GM12878 (cell line): ENCODE results near the gene WDR91. TPM values are rescaled to one million over a fixed set of nuclear protein-coding genes. Genes with fewer than 3 reads are reported as not detected.
A peak's percentile ranks its signal among the peaks of the same experiment; 100 is the strongest.

ENCODE experiments used
- ATF2 ChIP-seq: IDR thresholded peaks from 2 replicates; pipeline ENCODE4 v1.6.1; 2012; ENCODE audit warnings: low read length, inconsistent platforms
- CREB1 ChIP-seq: IDR thresholded peaks from 2 replicates; pipeline ENCODE4 v1.6.1; 2012; ENCODE audit warnings: low read depth, mild to moderate bottlenecking, inconsistent platforms
- CUX1 ChIP-seq: IDR thresholded peaks from 2 replicates; pipeline ENCODE4 v1.6.1; 2012; ENCODE audit warnings: improper control_type of control experiment, low read depth, low read length; ENCODE audit not compliant: insufficient replicate concordance
- HDGF ChIP-seq: fragments of 450-650 bp; IDR thresholded peaks from 2 replicates; pipeline ENCODE4 v1.6.1; 2016; ENCODE audit warnings: antibody characterized with exemption
- IRF3 ChIP-seq: fragments of 450-650 bp; IDR thresholded peaks from 2 replicates; pipeline ENCODE4 v1.6.1; 2014; ENCODE audit warnings: mild to moderate bottlenecking
- JUNB ChIP-seq: IDR thresholded peaks from 2 replicates; pipeline ENCODE4 v1.6.1; 2016; ENCODE audit warnings: antibody characterized with exemption, mild to moderate bottlenecking
- MEF2A ChIP-seq: IDR thresholded peaks from 2 replicates; pipeline ENCODE4 v1.6.1; 2011; ENCODE audit warnings: low read depth, mild to moderate bottlenecking, low read length, moderate library complexity; ENCODE audit not compliant: insufficient read depth
- MTA3 ChIP-seq: IDR thresholded peaks from 2 replicates; pipeline ENCODE4 v1.6.1; 2012; ENCODE audit warnings: low read length, inconsistent platforms, borderline replicate concordance
- PBX3 ChIP-seq: IDR thresholded peaks from 2 replicates; pipeline ENCODE4 v1.6.1; 2011; ENCODE audit warnings: mild to moderate bottlenecking, low read depth, low read length, moderate library complexity; ENCODE audit not compliant: insufficient replicate concordance
- RBBP5 ChIP-seq: fragments of 200-600 bp; sonication (generic); conservative IDR thresholded peaks from 2 replicates; pipeline ENCODE4 v1.6.1; 2016
- RFX5 ChIP-seq: IDR thresholded peaks from 2 replicates; pipeline ENCODE4 v1.6.1; 2011; ENCODE audit warnings: low read depth, low read length, improper control_type of control experiment
- SIX5 ChIP-seq: IDR thresholded peaks from 2 replicates; pipeline ENCODE4 v1.6.1; 2011; ENCODE audit warnings: mild to moderate bottlenecking, low read depth, low read length, moderate library complexity; ENCODE audit not compliant: severe bottlenecking
- SMAD1 ChIP-seq: fragments of 450-650 bp; IDR thresholded peaks from 2 replicates; pipeline ENCODE4 v1.6.1; 2018; ENCODE audit warnings: mild to moderate bottlenecking, low read depth; ENCODE audit not compliant: partially characterized antibody
- SREBF1 ChIP-seq: IDR thresholded peaks from 2 replicates; pipeline ENCODE4 v1.6.1; 2012; ENCODE audit warnings: mild to moderate bottlenecking, low read length
- WRNIP1 ChIP-seq: IDR thresholded peaks from 2 replicates; pipeline ENCODE4 v1.6.1; 2011; ENCODE audit warnings: low read depth, low read length, improper control_type of control experiment, borderline replicate concordance
- YBX1 ChIP-seq: fragments of 450-650 bp; IDR thresholded peaks from 2 replicates; pipeline ENCODE4 v1.6.1; 2016; ENCODE audit warnings: antibody characterized with exemption
- ZZZ3 ChIP-seq: IDR thresholded peaks from 2 replicates; pipeline ENCODE4 v1.6.1; 2011; ENCODE audit warnings: low read depth; ENCODE audit not compliant: control insufficient read depth, insufficient read length
- polyA plus RNA-seq, 11 experiments: library from polyadenylated mRNA; depleted of rRNA in 4 of 11; unstranded in 6 of 11; stranded (reverse) in 5 of 11; fragments of >200 nt; fragmentation: Nextera tagmentation in 4 of 11; fragmentation: Illumina TruSeq in 1 of 11; extraction: Ambion mirVana in 4 of 11; extraction: Trizol in 1 of 11; gene quantifications; 1 replicate in 1 of 11; 2 replicates in 10 of 11; pipeline versions ENCODE4 v1.2.1 to v1.2.3, GENCODE V29; 2011 to 2016; ENCODE audit warnings: inconsistent platforms in 2 of 11, missing spikeins in 2 of 11, low read depth in 1 of 11
- total RNA-seq, 4 experiments: library from RNA; depleted of rRNA in 3 of 4; stranded (reverse); fragments of >200 nt in 3 of 4; fragmentation: Illumina TruSeq in 1 of 4; extraction: Trizol in 1 of 4; gene quantifications; 2 replicates each; pipeline versions ENCODE4 v1.2.1 to v1.2.3, GENCODE V29; 2013 to 2021
- TF ChIP-seq, protein P1 (sequence below): fragments of 450-650 bp; IDR thresholded peaks from 2 replicates; pipeline ENCODE4 v1.6.1; 2017; ENCODE audit warnings: mild to moderate bottlenecking, moderate library complexity

WDR91 gene
- total and polyA plus RNA-seq, 10 of the 15 experiments (the other 5 are each of a cell fraction or from before 2014, with no cell fraction given), result 7.6 to 83.3 (median 16.5) TPM

- TF ChIP-seq PBX3 (no peak), MTA3 (0 out of 2 replicates have a peak, but pooled peaks have one; percentile 6), RBBP5 (no peak), IRF3 (no peak), CREB1 (no peak), RFX5 (no peak), SIX5 (no peak), YBX1 (no peak), SREBF1 (no peak), ATF2 (no peak), MEF2A (0 out of 2 replicates have a peak, but pooled peaks have one; percentile 9), CUX1 (no peak), WRNIP1 (no peak), HDGF (no peak), JUNB (no peak), ZZZ3 (no peak), SMAD1 (no peak)
- TF ChIP-seq, protein P1, sequence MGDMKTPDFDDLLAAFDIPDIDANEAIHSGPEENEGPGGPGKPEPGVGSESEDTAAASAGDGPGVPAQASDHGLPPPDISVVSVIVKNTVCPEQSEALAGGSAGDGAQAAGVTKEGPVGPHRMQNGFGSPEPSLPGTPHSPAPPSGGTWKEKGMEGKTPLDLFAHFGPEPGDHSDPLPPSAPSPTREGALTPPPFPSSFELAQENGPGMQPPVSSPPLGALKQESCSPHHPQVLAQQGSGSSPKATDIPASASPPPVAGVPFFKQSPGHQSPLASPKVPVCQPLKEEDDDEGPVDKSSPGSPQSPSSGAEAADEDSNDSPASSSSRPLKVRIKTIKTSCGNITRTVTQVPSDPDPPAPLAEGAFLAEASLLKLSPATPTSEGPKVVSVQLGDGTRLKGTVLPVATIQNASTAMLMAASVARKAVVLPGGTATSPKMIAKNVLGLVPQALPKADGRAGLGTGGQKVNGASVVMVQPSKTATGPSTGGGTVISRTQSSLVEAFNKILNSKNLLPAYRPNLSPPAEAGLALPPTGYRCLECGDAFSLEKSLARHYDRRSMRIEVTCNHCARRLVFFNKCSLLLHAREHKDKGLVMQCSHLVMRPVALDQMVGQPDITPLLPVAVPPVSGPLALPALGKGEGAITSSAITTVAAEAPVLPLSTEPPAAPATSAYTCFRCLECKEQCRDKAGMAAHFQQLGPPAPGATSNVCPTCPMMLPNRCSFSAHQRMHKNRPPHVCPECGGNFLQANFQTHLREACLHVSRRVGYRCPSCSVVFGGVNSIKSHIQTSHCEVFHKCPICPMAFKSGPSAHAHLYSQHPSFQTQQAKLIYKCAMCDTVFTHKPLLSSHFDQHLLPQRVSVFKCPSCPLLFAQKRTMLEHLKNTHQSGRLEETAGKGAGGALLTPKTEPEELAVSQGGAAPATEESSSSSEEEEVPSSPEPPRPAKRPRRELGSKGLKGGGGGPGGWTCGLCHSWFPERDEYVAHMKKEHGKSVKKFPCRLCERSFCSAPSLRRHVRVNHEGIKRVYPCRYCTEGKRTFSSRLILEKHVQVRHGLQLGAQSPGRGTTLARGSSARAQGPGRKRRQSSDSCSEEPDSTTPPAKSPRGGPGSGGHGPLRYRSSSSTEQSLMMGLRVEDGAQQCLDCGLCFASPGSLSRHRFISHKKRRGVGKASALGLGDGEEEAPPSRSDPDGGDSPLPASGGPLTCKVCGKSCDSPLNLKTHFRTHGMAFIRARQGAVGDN, result 0 out of 2 replicates have a peak, but pooled peaks have one; percentile 34
Measured at GRCh38 chr7:135147341-135147898, 63.9 kb downstream of the WDR91 start (continued).
